Measurements from ENCODE around the gene SSUH2. TPM values are rescaled to one million over a fixed set of nuclear protein-coding genes. Genes with fewer than 3 reads are reported as not detected.
A peak's percentile ranks its signal among the peaks of the same experiment; 100 is the strongest.
"Not testable (repeated sequence)": the region's sequence is repeated elsewhere in the genome, so short reads cannot be mapped to it uniquely, and the experiment has no call there.

The SSUH2 gene
- total and polyA plus RNA-seq, 4 donors, result 0.07 to 3.4 (median 0.34) TPM

DNA sequence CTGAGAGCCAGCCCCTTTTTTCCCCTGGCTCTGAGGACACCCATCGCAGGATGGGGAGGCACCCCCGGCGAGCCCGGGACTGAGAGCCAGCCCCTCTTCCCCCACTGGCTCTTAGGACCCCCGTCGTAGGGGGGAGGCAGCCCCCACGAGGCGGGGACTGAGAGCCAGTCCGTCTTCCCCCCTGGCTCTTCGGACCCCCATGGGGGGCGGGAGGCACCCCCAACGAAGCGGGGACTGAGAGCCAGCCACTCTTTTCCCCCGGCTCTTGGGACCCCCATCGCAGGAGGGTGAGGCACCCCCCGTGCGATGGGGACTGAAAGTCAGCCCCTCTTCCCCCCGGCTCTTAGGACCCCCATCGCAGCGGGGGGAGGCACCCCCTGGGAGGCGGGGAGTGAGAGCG lies 36.8 kb upstream of the SSUH2 start:
- H3K9me3 ChIP-seq (ENCODE audit: control insufficient read depth in 4 of 4, insufficient read depth in 3 of 4, low read length in 3 of 4), result no peaks in the 10 kb centered on the region
- H3K9ac ChIP-seq (ENCODE audit: insufficient read depth in 1 of 2, low read length in 2 of 2), result no peak overlapping the region
- 79 to 86% methylated on average over 17 to 22 of the region's 22 CpGs for WGBS, 2 donors
- H3K4me3 ChIP-seq, result no peak overlapping the region
- no peak overlapping the region for H3K27ac ChIP-seq (ENCODE audit: low read depth in 1 of 2, low read length in 1 of 2)
- no peaks in the 10 kb centered on the region for H3K36me3 ChIP-seq (ENCODE audit: control insufficient read depth in 4 of 4, insufficient read depth in 4 of 4, low read length in 4 of 4)
- H3K27me3 ChIP-seq (ENCODE audit: control insufficient read depth in 3 of 3, insufficient read depth in 3 of 3, low read length in 2 of 3), result no peaks in the 10 kb centered on the region
- no peaks in the 10 kb centered on the region for H3K4me1 ChIP-seq (ENCODE audit: control insufficient read depth in 5 of 5, insufficient read depth in 5 of 5, low read length in 5 of 5)
- ATAC-seq (ENCODE audit: insufficient read depth, low FRiP score) (no peak), DNase-seq (no peak)
- TF ChIP-seq, protein P1, sequence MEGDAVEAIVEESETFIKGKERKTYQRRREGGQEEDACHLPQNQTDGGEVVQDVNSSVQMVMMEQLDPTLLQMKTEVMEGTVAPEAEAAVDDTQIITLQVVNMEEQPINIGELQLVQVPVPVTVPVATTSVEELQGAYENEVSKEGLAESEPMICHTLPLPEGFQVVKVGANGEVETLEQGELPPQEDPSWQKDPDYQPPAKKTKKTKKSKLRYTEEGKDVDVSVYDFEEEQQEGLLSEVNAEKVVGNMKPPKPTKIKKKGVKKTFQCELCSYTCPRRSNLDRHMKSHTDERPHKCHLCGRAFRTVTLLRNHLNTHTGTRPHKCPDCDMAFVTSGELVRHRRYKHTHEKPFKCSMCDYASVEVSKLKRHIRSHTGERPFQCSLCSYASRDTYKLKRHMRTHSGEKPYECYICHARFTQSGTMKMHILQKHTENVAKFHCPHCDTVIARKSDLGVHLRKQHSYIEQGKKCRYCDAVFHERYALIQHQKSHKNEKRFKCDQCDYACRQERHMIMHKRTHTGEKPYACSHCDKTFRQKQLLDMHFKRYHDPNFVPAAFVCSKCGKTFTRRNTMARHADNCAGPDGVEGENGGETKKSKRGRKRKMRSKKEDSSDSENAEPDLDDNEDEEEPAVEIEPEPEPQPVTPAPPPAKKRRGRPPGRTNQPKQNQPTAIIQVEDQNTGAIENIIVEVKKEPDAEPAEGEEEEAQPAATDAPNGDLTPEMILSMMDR (IDR thresholded peaks at IDR 0.05; ENCODE audit: control extremely low read depth, extremely low read depth), result no peak

DNA sequence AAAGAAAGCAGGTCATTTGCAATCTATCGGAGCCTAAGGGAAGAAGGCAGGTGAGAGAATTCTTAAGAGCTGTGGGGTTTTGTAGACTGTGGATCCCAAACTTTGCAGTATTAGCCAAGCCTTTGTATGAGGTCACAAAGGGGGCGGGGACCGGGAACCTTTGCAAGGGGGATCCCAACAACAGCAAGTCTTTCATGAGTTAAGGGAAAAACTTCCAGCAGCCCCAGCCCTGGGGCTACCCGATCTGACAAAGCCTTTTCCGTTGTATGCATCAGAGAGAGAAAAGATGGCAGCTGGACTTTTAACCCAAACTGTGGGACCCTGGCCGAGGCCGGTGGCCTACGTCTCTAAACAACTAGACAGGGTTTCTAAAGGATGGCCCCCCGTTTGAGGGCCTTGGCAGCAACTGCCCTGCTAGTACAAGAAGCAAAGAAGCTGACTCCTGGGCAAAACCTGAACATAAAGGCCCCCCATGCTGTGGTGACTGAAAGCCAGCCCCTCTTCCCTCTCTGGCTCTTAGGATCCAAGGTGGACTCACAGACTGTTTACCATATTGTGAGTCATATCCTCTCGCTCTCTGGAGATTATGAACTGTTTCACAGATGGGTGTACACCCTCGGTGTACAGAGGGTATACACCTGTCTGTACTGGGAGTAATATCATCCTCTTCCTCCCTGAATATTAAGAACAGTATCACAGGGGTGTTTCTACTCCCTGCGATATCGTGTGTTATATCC lies 35.4 kb upstream of the SSUH2 start:
- H3K27me3 ChIP-seq (ENCODE audit: control insufficient read depth in 3 of 3, insufficient read depth in 3 of 3, low read length in 2 of 3); H3K9ac ChIP-seq (ENCODE audit: insufficient read depth in 1 of 2, low read length in 2 of 2); H3K4me3 ChIP-seq; ATAC-seq (ENCODE audit: insufficient read depth, low FRiP score); H3K9me3 ChIP-seq (ENCODE audit: control insufficient read depth in 4 of 4, insufficient read depth in 3 of 4, low read length in 3 of 4); H3K27ac ChIP-seq (ENCODE audit: low read depth in 1 of 2, low read length in 1 of 2); H3K4me1 ChIP-seq (ENCODE audit: control insufficient read depth in 5 of 5, insufficient read depth in 5 of 5, low read length in 5 of 5); H3K36me3 ChIP-seq (ENCODE audit: control insufficient read depth in 4 of 4, insufficient read depth in 4 of 4, low read length in 4 of 4): not testable (repeated sequence)
- peak in 1 of 3 donors; percentile 15 for DNase-seq
- 59 to 82% methylated on average over 13 of the region's 13 CpGs for WGBS, 2 donors

DNA sequence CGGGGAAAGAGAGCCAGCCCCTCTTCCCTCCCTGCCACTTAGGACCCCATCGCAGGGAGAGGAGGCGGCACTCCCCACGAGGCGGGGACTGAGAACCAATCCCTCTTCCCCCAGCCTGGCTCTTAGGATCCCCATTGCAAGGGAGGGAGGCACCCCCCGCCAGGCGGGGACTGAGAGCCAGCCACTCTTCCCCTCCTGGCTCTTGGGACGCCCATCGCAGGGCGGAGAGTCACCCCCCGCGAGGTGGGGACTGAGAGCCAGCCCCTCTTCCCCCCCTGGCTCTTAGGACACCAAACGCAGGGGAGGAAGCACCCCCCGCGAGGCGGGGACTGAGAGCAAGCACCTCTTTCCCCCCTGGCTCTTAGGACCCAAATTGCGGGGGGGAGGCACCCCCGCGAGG lies 34.2 kb upstream of the SSUH2 start:
- no peak overlapping the region for H3K27ac ChIP-seq (ENCODE audit: low read depth in 1 of 2, low read length in 1 of 2)
- DNase-seq (peak in 2 of 3 donors; percentile 62 to 70), ATAC-seq (ENCODE audit: insufficient read depth, low FRiP score) (no peak)
- H3K36me3 ChIP-seq (ENCODE audit: control insufficient read depth in 4 of 4, insufficient read depth in 4 of 4, low read length in 4 of 4), result no peaks in the 10 kb centered on the region
- no peaks in the 10 kb centered on the region for H3K27me3 ChIP-seq (ENCODE audit: control insufficient read depth in 3 of 3, insufficient read depth in 3 of 3, low read length in 2 of 3)
- peak overlapping the region in 1 of 2 donors; percentile 25 for H3K9ac ChIP-seq (ENCODE audit: insufficient read depth in 1 of 2, low read length in 2 of 2)
- no peaks in the 10 kb centered on the region for H3K4me1 ChIP-seq (ENCODE audit: control insufficient read depth in 5 of 5, insufficient read depth in 5 of 5, low read length in 5 of 5)
- H3K4me3 ChIP-seq, result no peak overlapping the region
- TF ChIP-seq, protein P1 (IDR thresholded peaks at IDR 0.05; ENCODE audit: control extremely low read depth, extremely low read depth), result no peak
- H3K9me3 ChIP-seq (ENCODE audit: control insufficient read depth in 4 of 4, insufficient read depth in 3 of 4, low read length in 3 of 4), result no peaks in the 10 kb centered on the region
- WGBS, 2 donors, result 16% methylated on average over 17 of the region's 19 CpGs; no CpG with 5 or more reads in 1 of the 2 donors

DNA sequence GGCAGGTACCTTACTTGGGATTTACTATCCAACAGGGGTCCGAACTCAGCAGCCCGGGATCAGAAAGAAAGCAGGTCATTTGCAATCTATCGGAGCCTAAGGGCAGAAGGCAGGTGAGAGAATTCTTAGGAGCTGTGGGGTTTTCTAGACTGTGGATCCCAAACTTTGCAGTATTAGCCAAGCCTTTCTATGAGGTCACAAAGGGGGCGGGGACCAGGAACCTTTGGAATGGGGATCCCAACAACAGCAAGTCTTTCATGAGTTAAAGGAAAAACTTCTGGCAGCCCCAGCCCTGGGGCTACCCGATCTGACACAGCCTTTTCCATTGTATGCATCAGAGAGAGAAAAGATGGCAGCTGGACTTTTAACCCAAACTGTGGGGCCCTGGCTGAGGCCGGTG lies 32.7 kb upstream of the SSUH2 start:
- not testable (repeated sequence) for H3K9ac ChIP-seq (ENCODE audit: insufficient read depth in 1 of 2, low read length in 2 of 2); H3K9me3 ChIP-seq (ENCODE audit: control insufficient read depth in 4 of 4, insufficient read depth in 3 of 4, low read length in 3 of 4); H3K27me3 ChIP-seq (ENCODE audit: control insufficient read depth in 3 of 3, insufficient read depth in 3 of 3, low read length in 2 of 3); H3K36me3 ChIP-seq (ENCODE audit: control insufficient read depth in 4 of 4, insufficient read depth in 4 of 4, low read length in 4 of 4); ATAC-seq (ENCODE audit: insufficient read depth, low FRiP score); H3K4me3 ChIP-seq; DNase-seq; H3K4me1 ChIP-seq (ENCODE audit: control insufficient read depth in 5 of 5, insufficient read depth in 5 of 5, low read length in 5 of 5); H3K27ac ChIP-seq (ENCODE audit: low read depth in 1 of 2, low read length in 1 of 2)
- 88 to 96% methylated on average over 6 of the region's 6 CpGs for WGBS, 2 donors

DNA sequence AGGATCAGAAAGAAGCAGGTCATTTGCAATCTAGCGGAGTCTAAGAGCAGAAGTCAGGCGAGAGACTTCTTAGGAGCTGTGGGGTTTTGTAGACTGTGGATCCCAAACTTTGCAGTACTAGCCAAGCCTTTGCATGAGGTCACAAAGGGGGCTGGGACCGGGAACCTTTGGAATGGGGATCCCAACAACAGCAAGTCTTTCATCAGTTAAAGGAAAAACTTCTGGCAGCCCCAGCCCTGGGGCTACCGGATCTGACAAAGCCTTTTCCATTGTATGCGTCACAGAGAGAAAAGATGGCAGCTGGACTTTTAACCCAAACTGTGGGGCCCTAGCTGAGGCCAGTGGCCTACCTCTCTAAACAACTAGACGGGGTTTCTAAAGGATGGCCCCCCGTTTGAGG lies 31.0 kb upstream of the SSUH2 start:
- H3K27me3 ChIP-seq (ENCODE audit: control insufficient read depth in 3 of 3, insufficient read depth in 3 of 3, low read length in 2 of 3); H3K9ac ChIP-seq (ENCODE audit: insufficient read depth in 1 of 2, low read length in 2 of 2); H3K9me3 ChIP-seq (ENCODE audit: control insufficient read depth in 4 of 4, insufficient read depth in 3 of 4, low read length in 3 of 4); H3K36me3 ChIP-seq (ENCODE audit: control insufficient read depth in 4 of 4, insufficient read depth in 4 of 4, low read length in 4 of 4); ATAC-seq (ENCODE audit: insufficient read depth, low FRiP score); H3K27ac ChIP-seq (ENCODE audit: low read depth in 1 of 2, low read length in 1 of 2); DNase-seq; H3K4me1 ChIP-seq (ENCODE audit: control insufficient read depth in 5 of 5, insufficient read depth in 5 of 5, low read length in 5 of 5); H3K4me3 ChIP-seq: not testable (repeated sequence)
- WGBS, 2 donors, result 86 to 94% methylated on average over 7 of the region's 7 CpGs

Data from lung (tissue), 12 donors.